ENCODE measurements around the gene TYRP1.

- TF ChIP-seq CTCF (IDR thresholded peaks at IDR 0.05), result no peak
- TF ChIP-seq POLR2A (IDR thresholded peaks at IDR 0.05), result no peak
Measured at GRCh38 chr9:12651125-12651524, 42.1 kb upstream of the TYRP1 start.

Data from lower leg skin (tissue), 3 donors.